HFFc6 (cell line): ENCODE data around the gene RFC1. TPM values are rescaled to one million over a fixed set of nuclear protein-coding genes. Genes with fewer than 3 reads are reported as not detected.
"Not testable (repeated sequence)": the region's sequence is repeated elsewhere in the genome, so short reads cannot be mapped to it uniquely, and the experiment has no call there.

ENCODE experiments used
- DNase-seq: peaks from one replicate; pipeline ENCODE4 v3.0.0-alpha.2; 2018
- H3K27ac Mint-ChIP-seq: 2 replicates; pipeline ENCODE4 v1.8.0; 2020; ENCODE audit warnings: mild to moderate bottlenecking, mixed read lengths
- H3K27me3 Mint-ChIP-seq: 2 replicates; pipeline ENCODE4 v1.8.0; 2021; ENCODE audit warnings: mild to moderate bottlenecking, moderate library complexity, mixed read lengths; ENCODE audit not compliant: insufficient read depth
- H3K36me3 Mint-ChIP-seq: 2 replicates; pipeline ENCODE4 v1.8.0; 2021; ENCODE audit warnings: low read depth, mixed read lengths
- H3K4me1 Mint-ChIP-seq: 2 replicates; pipeline ENCODE4 v1.8.0; 2020; ENCODE audit warnings: low read depth, mixed read lengths
- H3K4me3 Mint-ChIP-seq: 2 replicates; pipeline ENCODE4 v1.8.0; 2020; ENCODE audit warnings: mild to moderate bottlenecking, moderate library complexity, mixed read lengths
- H3K9me3 Mint-ChIP-seq: 2 replicates; pipeline ENCODE4 v1.8.0; 2020; ENCODE audit warnings: mild to moderate bottlenecking, mixed read lengths
- long read RNA-seq: library from polyadenylated mRNA; unstranded; transcript quantifications from one replicate; pipeline ENCODE4 v2.0.0, GENCODE V29; 2019
- total RNA-seq, 6 experiments: library from RNA; stranded (reverse); fragmentation: NEBNext Ultra II Directional; extraction: Animal tissue kit (Norgen Biotek cat#: 25700); gene quantifications; 2 replicates in 1 of 6; 3 replicates in 5 of 6; pipeline ENCODE4 v1.2.3, GENCODE V29; 2021
- TF ChIP-seq, protein P1 (sequence below): fragments of 200-600 bp; sonication (generic); IDR thresholded peaks from 2 replicates; pipeline ENCODE4 v1.5.0; 2021; ENCODE audit warnings: antibody characterized with exemption, mild to moderate bottlenecking

Gene RFC1, protein sequence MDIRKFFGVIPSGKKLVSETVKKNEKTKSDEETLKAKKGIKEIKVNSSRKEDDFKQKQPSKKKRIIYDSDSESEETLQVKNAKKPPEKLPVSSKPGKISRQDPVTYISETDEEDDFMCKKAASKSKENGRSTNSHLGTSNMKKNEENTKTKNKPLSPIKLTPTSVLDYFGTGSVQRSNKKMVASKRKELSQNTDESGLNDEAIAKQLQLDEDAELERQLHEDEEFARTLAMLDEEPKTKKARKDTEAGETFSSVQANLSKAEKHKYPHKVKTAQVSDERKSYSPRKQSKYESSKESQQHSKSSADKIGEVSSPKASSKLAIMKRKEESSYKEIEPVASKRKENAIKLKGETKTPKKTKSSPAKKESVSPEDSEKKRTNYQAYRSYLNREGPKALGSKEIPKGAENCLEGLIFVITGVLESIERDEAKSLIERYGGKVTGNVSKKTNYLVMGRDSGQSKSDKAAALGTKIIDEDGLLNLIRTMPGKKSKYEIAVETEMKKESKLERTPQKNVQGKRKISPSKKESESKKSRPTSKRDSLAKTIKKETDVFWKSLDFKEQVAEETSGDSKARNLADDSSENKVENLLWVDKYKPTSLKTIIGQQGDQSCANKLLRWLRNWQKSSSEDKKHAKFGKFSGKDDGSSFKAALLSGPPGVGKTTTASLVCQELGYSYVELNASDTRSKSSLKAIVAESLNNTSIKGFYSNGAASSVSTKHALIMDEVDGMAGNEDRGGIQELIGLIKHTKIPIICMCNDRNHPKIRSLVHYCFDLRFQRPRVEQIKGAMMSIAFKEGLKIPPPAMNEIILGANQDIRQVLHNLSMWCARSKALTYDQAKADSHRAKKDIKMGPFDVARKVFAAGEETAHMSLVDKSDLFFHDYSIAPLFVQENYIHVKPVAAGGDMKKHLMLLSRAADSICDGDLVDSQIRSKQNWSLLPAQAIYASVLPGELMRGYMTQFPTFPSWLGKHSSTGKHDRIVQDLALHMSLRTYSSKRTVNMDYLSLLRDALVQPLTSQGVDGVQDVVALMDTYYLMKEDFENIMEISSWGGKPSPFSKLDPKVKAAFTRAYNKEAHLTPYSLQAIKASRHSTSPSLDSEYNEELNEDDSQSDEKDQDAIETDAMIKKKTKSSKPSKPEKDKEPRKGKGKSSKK
- total RNA-seq, result 10 to 100 TPM; 35.1 to 42.7 (median 41.0) TPM
- long read RNA-seq, full-length matches to known transcripts, result 4 of 60 reads
- long read RNA-seq, partial matches to known transcripts, result 50 of 60 reads
- long read RNA-seq, other reads (novel, unspliced or antisense), result 6 of 60 reads

DNA sequence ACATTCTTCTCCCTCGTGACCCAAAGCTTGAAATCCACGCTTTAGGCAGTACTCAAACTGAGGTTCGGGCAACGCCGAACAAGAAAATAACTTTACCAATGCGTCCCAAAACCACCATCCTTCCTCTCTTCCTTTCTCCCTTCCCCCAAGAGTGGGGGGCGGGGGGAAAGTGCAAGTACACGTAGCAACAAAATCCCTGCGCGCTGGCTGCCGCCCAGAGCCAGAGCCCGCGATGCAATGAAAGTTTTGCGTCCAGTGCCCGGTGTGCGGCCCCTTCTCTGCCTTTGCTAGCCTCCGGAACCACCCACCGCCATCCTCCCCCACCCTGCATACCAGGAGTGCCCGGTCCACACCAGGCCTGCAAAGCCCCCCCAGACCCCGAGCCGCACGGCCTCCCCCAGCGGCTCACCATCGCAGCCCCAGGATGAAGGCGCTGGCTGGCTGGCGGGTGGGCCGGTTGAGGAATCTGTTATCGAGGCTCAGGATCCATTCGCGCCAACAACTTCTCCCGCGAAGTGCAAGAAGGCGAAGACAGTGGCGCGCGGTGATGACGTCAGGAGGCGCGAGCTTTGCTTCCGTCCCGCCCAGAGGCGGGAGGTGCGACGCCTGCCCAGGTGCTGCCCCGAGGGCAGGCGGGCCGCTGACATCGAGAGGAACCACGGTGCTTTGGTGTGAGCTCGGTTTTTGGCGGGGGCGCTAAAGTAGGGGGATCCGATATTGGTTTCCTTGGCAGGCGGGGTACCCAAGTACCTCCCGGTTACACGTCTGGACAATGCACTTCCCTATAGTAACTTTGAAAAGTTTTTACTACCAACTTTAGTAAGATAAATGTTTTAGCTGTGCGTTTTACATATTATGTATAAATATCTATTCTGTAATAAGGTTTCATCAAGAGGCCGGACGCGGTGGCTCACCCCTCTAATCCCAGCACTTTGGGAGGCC, at the start of gene RFC1:
TSS of gene RFC1 (minus strand) at position 533 of the 942 bp plus-strand sequence. CDS start at position 412, 121 bp downstream.
- peak within 1 kb of the TSS; percentile 96 for H3K4me3 Mint-ChIP-seq
- H3K9me3 Mint-ChIP-seq, result peaks cover 6% of the 10 kb centered on the region
- TF ChIP-seq, protein P1, sequence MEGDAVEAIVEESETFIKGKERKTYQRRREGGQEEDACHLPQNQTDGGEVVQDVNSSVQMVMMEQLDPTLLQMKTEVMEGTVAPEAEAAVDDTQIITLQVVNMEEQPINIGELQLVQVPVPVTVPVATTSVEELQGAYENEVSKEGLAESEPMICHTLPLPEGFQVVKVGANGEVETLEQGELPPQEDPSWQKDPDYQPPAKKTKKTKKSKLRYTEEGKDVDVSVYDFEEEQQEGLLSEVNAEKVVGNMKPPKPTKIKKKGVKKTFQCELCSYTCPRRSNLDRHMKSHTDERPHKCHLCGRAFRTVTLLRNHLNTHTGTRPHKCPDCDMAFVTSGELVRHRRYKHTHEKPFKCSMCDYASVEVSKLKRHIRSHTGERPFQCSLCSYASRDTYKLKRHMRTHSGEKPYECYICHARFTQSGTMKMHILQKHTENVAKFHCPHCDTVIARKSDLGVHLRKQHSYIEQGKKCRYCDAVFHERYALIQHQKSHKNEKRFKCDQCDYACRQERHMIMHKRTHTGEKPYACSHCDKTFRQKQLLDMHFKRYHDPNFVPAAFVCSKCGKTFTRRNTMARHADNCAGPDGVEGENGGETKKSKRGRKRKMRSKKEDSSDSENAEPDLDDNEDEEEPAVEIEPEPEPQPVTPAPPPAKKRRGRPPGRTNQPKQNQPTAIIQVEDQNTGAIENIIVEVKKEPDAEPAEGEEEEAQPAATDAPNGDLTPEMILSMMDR, result no peak
- H3K4me1 Mint-ChIP-seq, result peaks cover 19% of the 10 kb centered on the region
- peak within 1 kb of the TSS; percentile 86 for H3K27ac Mint-ChIP-seq
- DNase-seq, result peak; percentile 83
- H3K36me3 Mint-ChIP-seq, result peaks cover 7% of the 10 kb centered on the region; the same call in 1 of the 2 replicates
- peaks cover 6% of the 10 kb centered on the region; the same call in 1 of the 2 replicates for H3K27me3 Mint-ChIP-seq

DNA sequence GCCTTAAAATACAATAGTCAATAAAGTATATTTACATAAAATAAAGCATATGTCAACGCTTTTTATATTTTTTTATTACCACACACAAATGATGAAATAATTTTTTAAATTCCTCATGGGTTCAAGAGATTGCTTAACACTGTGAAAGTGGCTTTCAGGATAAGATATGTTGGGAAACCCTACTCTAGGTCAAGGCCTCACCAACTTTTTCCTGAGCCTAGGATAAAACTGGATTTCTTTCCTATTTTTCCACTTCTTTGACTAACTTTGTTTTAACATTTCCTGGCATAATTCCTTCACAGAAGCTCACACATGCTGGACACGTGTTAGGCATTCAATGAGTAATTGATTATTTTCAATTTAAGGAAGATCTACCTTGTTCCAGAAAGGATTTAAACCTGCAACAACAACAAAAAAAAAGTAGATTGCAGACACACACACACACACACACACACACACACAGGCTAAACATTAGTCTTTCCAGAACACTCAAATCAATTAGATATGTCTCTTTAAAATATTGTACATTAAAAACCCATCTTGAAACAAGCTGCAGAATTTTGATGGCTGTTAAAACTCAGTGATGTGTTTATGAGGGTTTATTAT, 49.6 kb upstream of the RFC1 start:
- TF ChIP-seq, protein P1, result no peak
- Mint-ChIP-seq H3K27ac (no peak overlapping the region), H3K9me3 (no peaks in the 10 kb centered on the region), H3K36me3 (no peaks in the 10 kb centered on the region), H3K4me3 (no peak overlapping the region), H3K4me1 (no peaks in the 10 kb centered on the region), H3K27me3 (peaks cover 5% of the 10 kb centered on the region; the same call in 1 of the 2 replicates)
- DNase-seq, result no peak

DNA sequence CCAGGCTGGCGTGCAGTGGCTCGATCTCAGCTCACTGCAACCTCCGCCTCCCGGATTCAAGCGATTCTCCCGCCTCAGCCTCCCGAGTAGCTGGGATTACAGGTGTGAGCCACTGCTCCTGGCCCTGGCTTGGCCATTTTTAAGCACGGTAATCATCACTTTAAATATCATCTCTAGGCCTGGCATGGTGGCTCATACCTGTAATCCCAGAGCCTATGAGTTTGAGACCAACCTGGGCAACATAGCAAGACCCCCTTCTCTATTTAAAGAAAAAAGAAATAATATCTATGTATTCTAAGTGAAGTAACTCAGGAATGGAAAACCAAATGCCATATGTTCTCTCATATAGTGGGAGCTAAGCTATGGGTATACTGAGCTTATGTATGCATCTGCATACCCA, 45.4 kb upstream of the RFC1 start:
- H3K27ac Mint-ChIP-seq, DNase-seq, H3K4me1 Mint-ChIP-seq, H3K9me3 Mint-ChIP-seq, H3K4me3 Mint-ChIP-seq, H3K27me3 Mint-ChIP-seq, H3K36me3 Mint-ChIP-seq: not testable (repeated sequence)

DNA sequence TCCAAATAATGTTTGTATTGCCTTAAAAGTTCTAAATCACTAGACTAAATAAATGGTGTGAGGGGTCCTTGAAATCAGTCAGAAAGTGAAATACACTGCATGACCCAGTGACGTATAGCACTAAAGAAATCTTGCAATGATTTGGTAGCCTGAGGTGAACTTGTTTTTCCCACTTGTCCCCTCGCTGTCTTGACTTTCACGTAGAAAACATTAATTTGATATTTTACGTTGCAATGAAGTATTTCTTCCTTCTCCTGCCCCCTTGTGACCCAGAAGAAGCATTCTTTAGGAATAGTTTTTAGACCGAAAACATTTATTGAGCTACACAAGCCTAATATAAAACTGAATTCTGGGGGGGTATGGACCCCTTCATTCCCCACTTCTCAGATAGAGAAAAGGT, 44.3 kb upstream of the RFC1 start:
- Mint-ChIP-seq H3K4me3 (no peak overlapping the region), H3K27ac (no peak overlapping the region), H3K4me1 (0 out of 2 replicates have a peak, but pooled peaks cover 8% of the 10 kb centered on the region), H3K9me3 (no peaks in the 10 kb centered on the region), H3K27me3 (no peaks in the 10 kb centered on the region), H3K36me3 (no peaks in the 10 kb centered on the region)
- no peak for DNase-seq
- TF ChIP-seq, protein P1, result peak; percentile 60

DNA sequence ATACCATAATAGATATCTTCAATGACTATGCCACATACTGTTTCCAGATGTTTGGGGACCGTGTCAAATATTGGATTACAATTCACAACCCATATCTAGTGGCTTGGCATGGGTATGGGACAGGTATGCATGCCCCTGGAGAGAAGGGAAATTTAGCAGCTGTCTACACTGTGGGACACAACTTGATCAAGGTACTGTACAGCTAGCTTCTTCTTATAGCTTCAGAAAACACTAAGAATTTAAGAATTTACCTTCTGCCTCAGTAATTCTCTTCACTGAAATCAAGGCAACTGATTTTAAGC, 41.4 kb upstream of the RFC1 start:
- no peak overlapping the region for H3K27ac Mint-ChIP-seq
- H3K36me3 Mint-ChIP-seq, result no peaks in the 10 kb centered on the region
- TF ChIP-seq, protein P1, result no peak
- peaks cover 8% of the 10 kb centered on the region; the same call in 1 of the 2 replicates for H3K4me1 Mint-ChIP-seq
- H3K9me3 Mint-ChIP-seq, result no peaks in the 10 kb centered on the region
- no peaks in the 10 kb centered on the region for H3K27me3 Mint-ChIP-seq
- no peak for DNase-seq
- H3K4me3 Mint-ChIP-seq, result no peak overlapping the region
